ENCODE results near the gene FBXO34.
A peak's percentile ranks its signal among the peaks of the same experiment; 100 is the strongest.

FBXO34 gene

DNA sequence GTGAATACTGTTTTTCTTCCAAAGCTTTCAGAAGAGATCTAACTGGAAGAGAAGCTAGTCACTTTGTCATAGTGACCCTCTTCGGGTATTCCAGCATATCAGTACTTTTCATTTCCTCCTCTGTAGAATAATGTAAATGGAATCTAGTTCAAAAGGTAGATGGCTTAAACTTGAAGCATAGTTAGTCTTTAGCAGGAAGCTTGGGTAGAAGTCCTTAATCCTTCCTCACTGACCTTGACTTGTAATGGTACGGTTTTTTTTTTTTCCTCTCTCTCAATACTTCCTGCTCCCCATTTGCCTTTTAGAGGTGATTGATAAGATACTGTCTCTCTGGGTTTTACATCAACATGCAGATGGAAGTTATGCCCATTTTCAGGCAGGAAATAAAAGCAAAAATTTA lies 1.7 kb downstream of the FBXO34 start:
- DNase-seq: no peak

DNA sequence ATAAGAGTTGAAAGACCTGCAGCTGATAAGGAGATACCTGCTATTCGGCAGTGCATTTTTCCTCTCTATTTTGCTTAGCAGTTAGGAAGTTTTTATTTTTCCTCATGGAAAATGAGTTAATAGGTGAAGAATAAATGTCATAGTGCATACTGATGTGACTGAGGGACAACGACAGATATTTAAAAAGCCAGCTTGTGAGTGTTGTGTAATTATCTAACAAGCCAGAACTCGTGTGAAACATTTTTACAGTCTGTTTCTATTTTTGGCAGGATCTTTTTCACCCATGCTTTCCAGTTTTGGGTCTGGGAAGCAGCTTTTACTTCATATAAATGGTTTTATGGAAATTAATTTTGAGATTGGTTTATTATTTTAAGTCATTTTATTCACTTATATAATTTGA lies 2.9 kb downstream of the FBXO34 start:
- DNase-seq: no peak

DNA sequence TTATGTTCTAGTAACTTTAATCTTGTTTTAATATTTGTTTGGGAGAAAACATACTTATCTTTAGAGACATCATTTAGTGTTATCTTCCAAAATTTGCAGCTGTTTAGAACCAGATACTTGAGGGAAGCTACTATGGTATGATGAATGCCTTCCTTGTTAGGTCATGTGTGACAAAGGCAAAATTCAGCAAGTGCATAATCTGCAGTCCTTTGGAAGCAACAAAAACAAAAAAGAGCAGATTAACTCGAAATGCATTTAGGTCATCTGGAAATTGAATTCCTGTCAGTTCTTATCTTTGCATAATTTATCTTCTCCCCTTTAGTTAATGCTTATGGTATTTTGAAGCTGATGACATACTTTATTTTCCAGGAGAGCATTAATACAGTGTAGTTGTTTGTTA lies 3.5 kb downstream of the FBXO34 start:
- no peak for DNase-seq

DNA sequence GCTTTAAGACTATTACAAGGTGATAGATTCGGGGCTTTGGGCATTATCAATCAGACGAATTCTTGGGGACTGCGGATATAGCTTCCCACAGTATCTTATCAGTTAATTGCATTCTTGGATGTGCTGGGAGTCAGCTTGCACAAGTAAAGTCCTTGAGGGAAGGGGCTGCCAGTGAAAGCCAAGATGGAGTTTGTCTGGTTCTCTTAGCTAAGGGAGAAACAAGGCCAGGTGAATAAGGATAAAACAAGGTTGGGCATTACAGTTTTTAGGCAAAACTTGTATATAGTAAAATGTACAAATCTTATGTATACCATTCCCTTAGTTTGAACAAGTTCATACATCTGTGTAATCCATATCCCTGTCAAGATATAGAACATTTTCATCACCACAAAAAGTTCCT lies 5.5 kb downstream of the FBXO34 start:
- DNase-seq: no peak

DNA sequence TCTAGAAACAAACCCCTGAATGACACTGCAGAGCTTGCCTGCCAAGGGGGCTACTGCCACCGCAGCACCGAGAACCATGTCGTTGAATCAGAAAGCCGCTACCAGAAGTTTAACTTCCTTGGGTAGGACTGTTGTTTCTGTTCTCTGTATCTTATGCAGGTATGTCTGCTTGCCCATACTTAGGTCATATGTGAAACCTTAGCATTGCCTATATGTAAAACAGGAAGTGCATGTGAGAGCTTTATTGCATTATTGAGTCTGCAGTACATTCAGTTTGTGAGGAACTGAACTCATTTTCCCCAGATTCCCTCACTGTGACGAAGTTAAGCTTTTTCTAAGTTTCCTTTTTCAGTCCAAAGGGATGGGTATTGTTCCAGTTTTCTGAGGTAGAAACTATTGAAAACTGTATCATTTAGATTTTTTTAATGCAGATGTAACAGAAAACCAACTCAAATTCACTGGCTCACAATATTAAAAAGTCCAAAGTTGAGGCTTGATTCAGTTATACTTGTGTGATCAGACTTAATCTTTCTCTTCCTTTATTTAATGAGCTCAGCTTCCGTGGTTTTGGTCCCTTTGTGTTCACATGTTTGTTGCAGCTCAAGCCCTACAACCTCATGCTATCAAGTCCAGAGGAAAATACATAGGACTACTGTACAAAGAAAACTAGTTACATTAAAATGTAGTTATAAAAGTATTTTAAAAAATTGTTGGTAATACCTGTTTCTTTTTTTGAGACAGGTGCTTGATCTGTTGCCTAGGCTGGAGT lies 6.9 kb downstream of the FBXO34 start:
- DNase-seq: no peak

DNA sequence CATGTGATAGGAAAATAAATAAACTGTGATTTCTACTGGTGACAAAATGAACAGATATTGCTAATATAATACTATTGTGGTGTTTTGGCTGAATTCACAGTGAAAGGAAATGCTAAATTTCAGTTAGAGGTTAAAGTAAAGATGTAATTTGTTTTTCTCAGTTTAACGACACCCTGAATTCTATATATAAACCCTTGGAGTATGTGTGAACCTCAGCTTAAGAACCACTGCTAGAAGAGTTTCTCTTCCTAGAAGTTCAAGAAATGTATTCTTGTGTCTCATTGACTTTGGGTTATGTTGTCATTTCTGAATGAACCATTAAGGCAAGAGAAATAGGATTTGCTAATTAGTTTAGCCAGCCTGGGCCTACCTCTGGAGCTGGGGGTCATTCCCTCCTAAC lies 8.2 kb downstream of the FBXO34 start:
- DNase-seq: no peak

DNA sequence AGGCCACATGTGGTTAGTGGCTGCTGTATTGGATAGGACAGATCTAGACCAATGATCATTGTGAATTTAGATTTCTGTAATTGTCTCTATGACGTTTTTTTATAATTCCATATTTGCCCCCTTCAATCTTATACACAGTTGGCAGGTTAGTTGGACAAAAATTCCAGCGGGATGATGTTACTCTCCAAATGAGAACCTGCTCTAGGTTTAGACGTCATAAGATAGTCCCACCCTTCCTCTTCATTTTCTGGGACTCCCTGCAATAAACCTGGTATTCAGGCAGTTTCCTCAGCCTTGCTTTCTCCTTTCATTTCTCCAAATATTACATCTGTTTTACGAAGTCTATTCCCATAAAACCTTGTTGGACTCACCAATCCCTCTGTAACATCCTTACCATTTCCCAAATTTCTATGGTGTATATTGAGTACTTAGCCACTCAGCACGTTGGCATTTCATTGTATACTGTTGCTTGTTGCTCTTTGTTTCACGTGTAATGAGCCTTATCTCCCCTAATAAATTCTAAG lies 10.2 kb downstream of the FBXO34 start:
- no peak for DNase-seq

DNA sequence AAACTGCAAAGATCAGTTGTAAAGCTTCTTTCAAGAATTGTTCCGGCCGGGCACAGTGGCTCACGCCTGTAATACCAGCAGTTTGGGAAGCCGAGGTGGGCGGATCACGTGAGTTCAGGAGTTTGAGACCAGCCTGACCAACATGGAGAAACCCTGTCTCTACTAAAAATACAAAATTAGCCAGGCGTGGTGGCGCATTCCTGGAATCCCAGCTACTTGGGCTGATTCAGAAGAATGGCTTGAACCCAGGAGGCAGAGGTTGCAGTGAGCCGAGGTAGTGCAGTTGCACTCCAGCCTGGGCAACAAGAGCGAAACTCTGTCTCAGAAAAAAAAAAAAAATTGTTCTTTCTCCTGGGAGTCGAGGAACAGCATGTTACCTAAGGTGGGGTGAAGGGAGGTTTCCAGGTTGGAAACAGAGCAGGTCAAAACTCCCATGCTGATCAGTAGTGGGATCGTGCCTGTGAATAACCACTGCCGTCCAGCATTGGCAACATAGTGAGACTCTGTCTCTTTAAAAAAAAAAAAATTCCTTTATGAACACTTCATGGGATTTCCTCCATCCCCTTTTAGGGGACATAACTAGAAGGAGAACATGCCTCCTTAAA lies 13.9 kb downstream of the FBXO34 start:
- no peak for DNase-seq

DNA sequence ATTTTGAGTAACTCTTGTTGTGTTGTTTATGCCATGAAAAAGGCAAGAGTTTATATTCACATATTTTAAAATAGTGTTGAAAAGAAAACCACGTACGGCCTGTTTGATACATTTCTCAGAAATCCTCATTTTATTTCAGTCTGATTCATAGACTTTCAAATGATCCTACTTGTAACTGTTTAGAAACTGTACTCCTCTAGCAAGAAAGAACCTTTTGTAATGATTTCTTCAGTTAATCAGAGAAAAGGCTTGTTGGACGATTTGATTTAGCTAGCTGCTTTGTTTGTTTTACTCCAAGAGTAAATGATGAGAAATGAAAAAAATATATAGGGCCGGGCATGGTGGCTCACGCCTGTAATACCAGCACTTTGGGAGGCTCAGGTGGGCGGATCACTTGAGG lies 17.2 kb downstream of the FBXO34 start:
- DNase-seq: no peak

DNA sequence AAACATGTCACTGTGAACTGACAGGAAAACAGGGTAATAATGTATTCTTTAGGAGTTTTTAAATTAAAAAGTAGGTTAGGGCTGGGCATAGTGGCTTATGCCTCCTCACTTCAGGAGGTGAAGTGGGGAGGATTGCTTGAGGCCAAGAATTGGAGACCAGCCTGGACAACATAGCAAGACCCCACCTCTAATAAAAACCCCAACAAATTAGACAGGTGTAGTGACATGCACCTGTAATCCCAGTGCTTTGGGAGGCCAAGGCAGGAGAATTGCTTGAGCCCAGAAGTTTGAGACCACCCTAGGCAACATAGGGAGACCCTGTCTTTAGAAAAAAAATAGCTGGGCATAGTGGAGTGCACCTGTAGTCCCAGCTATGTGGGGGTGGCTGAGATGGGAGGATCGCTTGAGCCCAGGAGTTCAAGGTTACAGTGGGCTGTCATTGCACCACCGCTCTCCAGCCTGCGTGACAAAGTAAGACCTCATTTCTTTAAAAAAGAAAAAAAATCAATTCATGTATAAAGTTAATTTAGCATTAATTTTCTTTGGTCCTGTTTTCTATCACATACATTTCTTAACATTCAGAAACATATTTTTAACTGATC lies 20.4 kb downstream of the FBXO34 start:
- no peak for DNase-seq

DNA sequence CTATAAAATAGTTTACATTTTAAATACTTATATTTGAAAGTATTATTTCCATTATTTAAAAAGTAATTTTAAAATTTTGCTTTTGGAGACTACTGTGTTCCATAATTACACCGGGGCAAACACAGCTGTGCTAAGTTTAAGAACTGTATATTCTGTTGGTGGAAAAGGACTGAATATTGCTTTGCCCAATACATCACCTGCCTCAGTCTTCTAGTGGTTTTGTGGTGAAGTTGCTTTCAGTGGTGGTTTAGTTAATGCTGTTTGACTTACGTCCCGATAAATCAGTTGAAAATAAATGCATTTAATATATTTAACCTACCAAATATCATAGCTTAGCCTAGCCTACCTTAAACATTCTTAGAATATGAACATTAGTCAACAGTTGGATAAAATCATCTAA lies 23.4 kb downstream of the FBXO34 start:
- no peak for DNase-seq

DNA sequence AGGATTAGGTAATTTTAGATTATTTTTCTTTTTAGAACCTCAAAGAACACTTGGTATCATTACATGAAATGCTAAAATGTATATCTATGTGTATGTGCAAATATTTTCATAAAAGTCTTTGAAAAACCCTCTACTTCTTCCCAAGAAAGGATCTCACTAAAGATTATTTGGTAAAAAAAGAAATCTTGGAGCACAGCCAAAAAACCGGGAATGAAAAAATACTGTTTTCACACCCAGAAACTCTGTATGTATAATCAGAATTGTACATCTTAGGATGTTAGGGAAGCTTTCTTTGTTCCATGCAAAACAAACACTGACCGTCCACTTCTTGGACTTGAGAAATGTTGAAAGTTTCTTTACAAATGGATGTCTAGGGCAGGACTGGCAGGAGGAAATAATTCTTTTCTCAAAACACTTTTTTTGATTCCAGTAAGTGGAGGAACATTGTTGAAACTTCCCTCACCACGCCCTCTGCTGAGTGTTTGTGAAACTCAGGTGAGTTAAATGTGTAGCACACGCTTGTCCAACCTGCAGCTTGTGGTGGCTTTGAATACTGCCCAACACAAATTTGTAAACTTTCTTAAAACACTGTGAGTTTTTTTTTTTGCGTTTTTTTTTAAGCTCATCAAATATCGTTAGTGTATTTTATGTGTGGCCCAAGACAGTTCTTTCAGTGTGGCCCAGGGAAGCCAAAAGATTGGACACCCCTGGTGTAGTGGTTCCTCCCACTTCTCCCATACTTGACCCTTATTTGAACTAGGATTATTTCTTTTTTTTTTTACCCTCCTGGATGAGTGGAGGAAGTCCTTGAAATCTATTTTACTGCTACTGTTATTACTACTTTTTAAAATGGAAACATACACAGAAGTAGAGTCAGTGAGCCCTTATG lies 26.6 kb downstream of the FBXO34 start:
- DNase-seq: peak; percentile 32

DNA sequence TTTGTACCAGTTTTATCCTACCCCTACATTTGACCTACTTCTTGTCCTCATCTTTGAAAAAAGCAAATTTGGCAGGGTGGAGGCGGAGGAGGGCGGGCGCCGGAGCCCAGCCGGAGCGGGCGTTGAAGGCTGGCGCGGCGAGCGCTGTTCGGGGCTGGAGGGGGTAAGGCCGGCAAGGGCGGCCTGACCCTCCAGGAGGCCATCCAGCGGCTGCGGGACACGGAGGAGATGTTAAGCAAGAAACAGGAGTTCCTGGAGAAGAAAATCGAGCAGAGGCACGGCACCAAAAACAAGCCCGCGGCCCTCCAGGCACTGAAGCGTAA lies 27.2 kb downstream of the FBXO34 start:
- no peak for DNase-seq

DNA sequence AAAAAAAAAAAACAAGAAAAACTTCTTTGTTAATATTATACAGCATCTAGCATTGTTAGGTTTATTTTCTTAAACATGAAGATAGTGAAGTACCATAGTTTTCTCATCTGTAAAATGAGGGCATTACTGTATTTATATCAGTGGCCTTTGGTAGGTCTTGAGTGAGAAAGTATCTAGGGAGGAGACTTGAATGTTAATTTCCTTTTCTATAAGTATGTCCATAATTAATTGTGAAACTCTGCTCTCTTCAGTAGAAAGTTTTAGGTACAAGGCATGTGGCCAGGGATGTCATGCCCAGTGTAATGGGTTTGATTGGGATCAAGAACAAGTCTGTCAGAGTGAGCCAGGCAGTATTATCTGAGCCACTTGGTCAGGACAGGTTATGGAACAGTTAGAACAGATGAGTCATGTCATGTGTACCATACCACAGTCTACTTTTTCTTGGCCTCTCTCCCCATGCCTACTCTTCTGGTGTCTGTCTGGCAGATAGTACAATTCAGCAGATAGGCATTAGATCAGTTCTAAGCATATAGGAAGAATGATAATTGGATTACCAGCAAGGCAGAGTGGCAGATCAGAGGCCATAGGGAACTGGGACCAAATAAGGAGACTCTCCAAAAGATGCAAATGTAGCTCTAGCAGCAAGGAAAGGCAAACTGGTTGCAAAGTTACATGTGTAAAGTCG lies 30.4 kb downstream of the FBXO34 start:
- DNase-seq: no peak

DNA sequence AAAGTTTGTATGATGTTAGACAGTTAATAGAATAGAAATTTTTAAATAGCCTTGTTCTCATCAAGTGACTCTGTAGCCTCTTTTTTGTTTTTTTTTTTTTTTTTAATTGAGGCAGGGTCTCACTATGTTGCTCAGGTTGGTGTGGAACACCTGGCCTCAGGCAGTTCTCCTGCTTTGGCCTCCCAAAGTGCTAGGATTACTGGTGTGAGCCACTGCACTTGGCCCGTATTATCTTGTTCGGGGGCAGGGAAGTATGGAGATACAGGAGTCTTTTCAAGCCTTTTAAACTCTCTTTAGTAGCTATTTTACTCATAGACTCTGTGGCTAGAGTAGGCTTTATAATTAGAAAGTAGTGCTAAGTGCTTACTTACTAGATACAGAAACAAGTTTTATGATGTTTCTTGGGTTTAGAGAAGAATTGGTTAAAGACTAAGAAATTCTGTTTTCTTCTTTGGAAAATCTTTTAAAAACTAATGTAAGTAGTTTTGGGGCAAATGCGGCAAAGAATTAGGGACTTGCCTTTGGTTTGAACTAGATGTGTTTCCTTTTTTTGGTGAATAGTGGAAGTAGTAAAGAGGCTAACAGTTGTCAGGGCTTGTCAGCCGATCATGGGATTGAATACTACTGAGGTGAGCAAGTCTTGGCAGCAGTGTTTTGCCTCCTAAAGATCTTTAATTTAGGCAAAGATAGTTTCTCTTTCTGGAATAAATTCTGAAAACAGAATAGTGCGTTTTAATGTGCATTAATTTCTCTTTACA lies 31.3 kb downstream of the FBXO34 start:
- DNase-seq: no peak

DNA sequence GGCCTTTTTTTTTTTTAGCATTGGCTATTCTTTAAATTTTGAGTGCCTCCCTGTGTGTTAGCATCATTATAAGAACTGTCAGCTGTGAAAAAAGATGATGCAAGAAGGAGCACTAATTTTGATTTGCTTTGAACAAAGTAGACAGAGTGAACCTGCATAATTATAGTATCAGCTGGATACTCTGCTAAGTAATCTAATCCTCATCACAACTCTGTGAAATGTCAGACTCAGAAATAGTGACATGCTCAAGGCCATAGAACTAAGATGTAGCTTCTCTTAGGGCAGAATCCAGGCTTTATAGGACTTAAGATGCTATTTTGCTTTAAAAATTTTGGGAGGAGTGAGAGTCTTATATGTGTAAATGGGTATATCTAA lies 31.9 kb downstream of the FBXO34 start:
- no peak for DNase-seq

DNA sequence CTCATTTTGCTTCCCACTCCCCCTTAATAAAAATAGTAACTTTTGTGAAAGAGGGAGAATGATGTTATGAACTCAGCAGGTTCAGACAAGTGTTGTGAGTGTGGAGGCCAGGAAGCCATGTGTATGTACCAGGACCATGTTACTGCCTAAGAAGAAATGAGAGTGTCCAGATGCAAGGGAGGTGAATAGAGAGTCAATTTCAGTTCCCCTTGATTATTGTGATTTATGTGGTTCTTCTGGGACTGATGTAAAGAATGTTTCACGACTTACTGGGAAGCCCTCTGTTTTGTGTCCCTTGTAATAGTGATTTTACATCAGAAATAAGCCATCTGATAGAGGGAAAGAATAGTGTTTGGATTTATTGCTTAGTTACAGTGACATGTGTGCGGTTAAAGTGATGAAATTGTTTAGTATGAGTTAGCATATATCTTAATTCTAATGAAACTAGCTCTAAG lies 32.5 kb downstream of the FBXO34 start:
- DNase-seq: no peak

DNA sequence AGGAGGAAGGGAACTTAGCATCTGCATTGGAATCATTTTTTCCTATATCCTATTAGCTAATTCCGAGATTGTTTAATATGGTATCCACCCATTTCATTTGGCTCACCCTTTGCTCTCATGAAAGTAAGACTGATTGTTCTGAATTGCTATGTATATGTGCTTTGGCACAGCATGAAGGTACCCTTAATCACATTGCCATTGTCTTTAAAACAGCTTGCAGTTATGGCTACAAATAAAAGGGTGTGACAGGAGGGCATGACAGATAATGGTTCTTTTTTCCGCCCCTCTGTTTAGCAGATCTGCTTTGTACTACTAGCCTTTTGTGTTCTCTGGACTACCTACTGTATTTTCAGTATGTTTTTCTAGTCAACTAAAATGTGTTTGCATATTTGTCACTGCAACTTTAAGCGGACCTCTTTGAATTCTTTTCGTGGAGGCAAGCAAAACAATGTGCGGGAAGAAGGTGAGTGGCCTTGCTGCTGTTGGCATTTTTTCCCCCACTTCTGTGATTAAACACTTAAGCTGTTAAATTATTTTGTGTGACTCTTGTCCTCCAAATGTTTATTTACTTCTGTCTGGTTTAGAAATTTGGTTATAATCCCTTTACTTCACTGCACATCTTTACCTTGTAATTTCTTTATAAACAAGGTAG lies 35.8 kb downstream of the FBXO34 start:
- DNase-seq: no peak

DNA sequence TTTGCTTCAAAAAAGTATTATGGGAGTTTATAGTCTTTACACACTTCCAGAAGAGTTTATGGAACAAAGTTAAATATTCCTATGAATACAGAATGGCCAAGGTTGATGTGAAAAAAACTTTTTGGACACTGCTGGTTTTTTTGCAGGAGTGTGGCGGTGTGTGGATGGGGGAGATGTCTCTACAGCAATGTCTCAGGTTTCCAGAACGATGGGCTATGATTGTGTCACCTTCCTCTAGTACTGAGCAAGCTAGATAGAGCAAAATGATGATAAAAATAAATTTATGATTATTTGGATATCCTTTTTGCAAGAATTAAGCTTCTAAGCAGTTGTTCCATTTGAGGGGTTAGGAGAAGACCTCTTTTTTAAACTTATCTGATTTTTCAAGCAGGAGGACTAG lies 37.9 kb downstream of the FBXO34 start:
- no peak for DNase-seq

DNA sequence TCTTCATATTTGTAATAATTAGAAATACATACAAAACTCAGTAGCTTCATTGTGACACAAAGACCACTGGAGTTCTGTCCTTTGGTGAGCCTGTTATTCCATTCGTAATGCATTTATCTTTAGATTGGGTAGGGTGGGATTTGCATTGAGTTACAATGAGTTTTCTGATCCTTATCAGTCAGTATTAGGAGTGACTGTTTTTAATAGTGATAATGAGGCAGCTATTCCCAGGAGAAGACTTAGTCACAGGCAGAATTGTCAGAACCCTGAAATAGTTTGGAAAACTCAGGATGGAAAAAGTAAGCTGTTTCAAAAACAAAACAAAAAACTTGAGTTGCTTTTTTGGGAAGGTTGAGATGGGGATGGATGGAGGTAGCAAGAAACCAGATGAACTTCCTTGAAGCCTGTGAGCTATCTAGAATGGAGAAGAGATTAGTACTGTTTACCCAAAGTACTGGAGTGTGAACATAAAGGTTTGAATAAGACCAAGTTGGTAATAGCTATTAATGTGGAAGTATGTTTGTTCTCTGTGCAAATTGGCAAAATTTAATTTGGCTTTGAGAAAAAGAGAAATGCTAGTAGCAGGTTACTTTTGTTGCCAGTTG lies 38.6 kb downstream of the FBXO34 start:
- no peak for DNase-seq
